NCI-H2196 (cell line): ENCODE results near the gene PTEN.

Experiments used
- DNase-seq: peaks from one replicate; lab custom pipeline; 2025; ENCODE audit not compliant: unreplicated experiment; lab: John Stamatoyannopoulos, UW

PTEN gene

GRCh38 chr10:87966459-87966858 is 103.0 kb downstream of the PTEN start:
- DNase-seq: no peak

- no peak for DNase-seq
Measured at GRCh38 chr10:87973635-87974034, 110.2 kb downstream of the PTEN start.

GRCh38 chr10:87974130-87974529 is 110.7 kb downstream of the PTEN start:
- no peak for DNase-seq

- no peak for DNase-seq
Measured at GRCh38 chr10:87974769-87975168, 111.3 kb downstream of the PTEN start.

- DNase-seq: no peak
Measured at GRCh38 chr10:87976101-87976743, 112.8 kb downstream of the PTEN start.

GRCh38 chr10:87978166-87978565 is 114.7 kb downstream of the PTEN start:
- no peak for DNase-seq

GRCh38 chr10:87979847-87980246 is 116.4 kb downstream of the PTEN start:
- DNase-seq: no peak

- DNase-seq: no peak
Measured at GRCh38 chr10:87983716-87984115, 120.3 kb downstream of the PTEN start.

- no peak for DNase-seq
Measured at GRCh38 chr10:87987206-87987605, 123.8 kb downstream of the PTEN start.

GRCh38 chr10:87991946-87992345 is 128.5 kb downstream of the PTEN start:
- no peak for DNase-seq

GRCh38 chr10:88004451-88004850 is 141.0 kb downstream of the PTEN start:
- DNase-seq: no peak

GRCh38 chr10:88006261-88006660 is 142.8 kb downstream of the PTEN start:
- DNase-seq: no peak

- no peak for DNase-seq
Measured at GRCh38 chr10:88008866-88009470, 145.5 kb downstream of the PTEN start.

GRCh38 chr10:88012641-88013040 is 149.2 kb downstream of the PTEN start:
- no peak for DNase-seq

- DNase-seq: no peak
Measured at GRCh38 chr10:88017781-88018180, 154.4 kb downstream of the PTEN start.

GRCh38 chr10:88019753-88020152 is 156.3 kb downstream of the PTEN start:
- no peak for DNase-seq
